ENCODE measurements around the gene ATP9B. TPM values are rescaled to one million over a fixed set of nuclear protein-coding genes. Genes with fewer than 3 reads are reported as not detected.
A peak's percentile ranks its signal among the peaks of the same experiment; 100 is the strongest.

The ATP9B gene
- total RNA-seq, 2 donors from 2014 or later: 27.4 to 29.2 TPM

DNA sequence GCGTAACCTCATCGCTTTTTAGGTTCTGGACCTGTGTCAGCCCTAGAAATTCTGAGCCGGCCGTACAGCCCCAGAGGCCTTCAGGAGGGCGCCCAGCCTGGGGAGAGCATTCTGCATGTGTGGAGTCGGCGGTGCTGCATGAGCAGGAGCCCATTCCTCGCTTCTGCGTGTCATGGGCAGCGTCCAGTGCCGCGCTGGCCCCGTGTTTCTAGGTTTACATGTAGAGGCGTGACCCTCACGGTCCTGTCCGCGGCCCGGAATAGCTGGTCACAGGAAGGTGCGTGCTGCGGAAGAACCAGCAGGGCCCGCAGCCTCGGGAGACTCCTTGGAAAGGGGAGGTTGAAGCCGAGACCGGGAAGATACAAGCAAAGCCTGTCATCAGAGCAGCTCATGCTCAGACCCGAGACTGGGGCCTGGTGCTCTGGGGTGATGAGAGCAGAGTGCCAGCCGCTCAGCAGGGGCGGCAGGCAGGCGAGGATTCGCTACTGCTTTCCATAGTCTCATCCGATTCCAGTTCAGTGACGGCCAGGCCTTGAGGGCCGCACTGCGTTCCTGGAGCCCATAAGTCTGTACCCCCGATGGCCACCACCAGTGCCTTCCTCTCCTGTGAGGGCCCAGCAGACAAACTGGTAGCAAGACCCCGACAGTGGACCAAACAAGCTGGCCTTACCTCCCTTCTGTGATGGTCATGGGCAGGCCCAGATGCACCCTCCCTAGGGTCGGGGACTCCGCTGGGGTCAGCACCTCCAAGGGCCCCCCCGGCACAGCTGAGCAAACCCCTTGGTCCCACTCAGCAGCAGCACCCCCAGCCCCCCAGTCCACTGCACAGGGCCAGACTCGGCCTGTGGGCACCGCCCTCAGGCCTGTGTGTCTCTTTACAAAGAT is 311.0 kb downstream of the ATP9B start:
- intact Hi-C loops (cut with DNase I, micrococcal nuclease): loop anchor here (2.0 to 5.0 kb wide), 3 partner anchors 147 to 265 kb away; no protein-coding TSS in a partner anchor
- DNase-seq: no peak
- peak; percentile 6 for ATAC-seq

DNA sequence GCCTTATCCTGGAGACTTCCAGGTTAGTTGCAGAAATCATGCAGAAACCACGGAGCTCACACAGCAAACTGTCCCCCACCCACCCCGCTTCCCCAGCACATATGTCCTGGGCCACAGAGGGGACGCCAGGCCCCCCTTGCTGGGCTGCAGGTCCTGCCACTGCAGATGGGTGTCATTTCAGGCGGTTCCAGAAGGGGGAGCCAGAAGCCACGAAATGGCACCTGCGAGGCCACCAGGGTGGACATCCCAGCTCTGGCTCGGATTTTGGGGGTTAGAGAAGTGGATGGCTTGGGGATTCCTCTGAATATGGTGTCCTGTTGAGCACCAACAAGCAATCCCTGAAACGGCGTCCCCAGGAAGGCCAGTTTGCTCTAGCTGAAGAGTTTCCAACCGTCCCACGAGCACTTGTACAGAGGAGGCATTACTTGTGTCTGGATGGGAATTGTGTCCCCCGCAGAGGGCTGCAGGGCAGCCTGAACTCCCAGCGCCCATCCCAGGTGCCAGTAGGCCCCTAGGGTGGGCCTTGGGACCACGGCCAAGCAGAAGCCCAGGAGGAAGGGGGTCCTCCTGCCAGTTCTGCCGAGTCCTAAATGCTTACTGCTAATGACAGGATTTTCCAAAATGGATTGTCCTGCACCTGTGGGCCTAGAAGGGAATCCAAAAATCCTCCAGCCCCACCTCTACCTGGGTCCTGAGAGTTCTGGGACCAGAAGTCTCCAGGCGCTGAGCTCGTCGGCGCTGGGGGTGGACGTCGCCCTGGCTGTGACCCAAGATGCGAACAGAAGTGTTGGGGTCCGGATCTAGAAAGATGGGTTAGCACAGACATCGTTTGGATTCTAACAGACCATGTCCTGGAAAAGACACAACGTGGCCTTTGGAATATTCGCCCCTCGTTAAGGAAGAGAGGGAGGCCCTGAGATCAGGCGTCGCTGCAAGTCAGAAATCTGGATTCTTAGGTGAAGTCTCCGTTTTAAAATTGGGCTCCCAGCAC is 311.9 kb downstream of the ATP9B start:
- intact Hi-C loops (cut with DNase I, micrococcal nuclease): loop anchor here (5.0 kb wide), 2 partner anchors 146 to 261 kb away; no protein-coding TSS in a partner anchor
- ATAC-seq: peak; percentile 42
- peak in 1 of 2 donors; percentile 76 for DNase-seq

DNA sequence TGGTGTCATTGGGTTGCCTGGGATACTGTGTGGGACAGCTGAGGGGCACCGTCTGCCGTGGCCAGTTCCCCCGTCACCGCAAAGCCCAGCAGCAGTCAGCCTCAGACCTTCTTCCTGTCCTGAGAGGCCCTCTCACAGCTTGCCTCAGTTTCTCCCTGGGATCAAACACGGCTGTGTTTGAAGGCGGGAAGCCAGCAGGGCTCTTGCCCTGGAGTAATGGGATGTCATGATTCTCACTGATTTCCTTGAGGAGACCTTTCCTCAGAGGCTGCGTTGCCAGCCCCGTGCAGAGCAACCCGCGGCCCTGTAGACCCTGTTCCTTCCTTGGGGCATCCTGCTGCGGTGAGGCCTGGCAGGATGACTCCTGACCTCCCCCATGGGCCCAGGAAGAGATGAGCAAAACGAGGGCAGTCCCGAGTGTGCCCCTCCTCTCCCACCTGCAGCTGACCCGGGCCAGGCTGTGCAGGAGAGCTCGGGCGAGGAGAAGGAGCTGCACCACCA is 312.7 kb downstream of the ATP9B start:
- intact Hi-C loops (cut with DNase I, micrococcal nuclease): loop anchor here (5.0 kb wide), 2 partner anchors 145 to 260 kb away; no protein-coding TSS in a partner anchor
- DNase-seq: no peak
- ATAC-seq: no peak

DNA sequence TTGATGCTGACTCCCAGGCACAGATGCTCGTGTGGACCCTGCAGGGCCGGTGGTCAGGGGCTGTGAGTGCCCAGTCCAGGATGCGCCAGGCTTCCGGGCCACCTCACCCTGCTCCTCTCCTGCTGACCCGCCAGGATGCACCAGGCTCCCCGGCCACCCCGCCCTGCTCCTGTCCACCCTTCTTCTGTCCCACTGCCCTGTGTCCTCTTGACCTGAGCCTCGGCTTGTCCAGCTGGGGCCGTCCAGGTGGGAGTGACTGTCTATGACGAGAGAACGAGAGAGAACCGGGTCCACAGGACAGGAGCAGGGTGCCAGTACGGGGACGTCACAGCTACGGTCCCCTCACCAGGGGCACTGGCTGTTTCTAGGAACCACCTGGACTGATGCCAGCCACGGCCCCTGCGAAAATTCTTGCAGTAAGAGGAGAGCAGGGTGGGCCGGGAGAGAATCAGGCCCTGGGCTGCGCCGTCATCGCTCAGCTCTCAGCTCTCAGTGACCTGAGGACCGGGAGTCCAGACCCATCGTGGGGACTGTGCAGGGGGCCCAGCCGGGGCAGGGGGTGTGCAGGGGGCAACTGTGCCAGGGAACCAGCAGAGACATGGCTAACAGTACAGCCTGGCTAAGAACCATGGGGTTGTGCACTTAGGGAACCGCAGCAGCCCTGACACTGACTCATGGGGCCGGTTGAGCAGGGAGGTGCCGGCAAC is 313.6 kb downstream of the ATP9B start:
- intact Hi-C loops (cut with DNase I, micrococcal nuclease): loop anchor here (5.0 kb wide), 2 partner anchors 144 to 259 kb away; no protein-coding TSS in a partner anchor
- DNase-seq: no peak

DNA sequence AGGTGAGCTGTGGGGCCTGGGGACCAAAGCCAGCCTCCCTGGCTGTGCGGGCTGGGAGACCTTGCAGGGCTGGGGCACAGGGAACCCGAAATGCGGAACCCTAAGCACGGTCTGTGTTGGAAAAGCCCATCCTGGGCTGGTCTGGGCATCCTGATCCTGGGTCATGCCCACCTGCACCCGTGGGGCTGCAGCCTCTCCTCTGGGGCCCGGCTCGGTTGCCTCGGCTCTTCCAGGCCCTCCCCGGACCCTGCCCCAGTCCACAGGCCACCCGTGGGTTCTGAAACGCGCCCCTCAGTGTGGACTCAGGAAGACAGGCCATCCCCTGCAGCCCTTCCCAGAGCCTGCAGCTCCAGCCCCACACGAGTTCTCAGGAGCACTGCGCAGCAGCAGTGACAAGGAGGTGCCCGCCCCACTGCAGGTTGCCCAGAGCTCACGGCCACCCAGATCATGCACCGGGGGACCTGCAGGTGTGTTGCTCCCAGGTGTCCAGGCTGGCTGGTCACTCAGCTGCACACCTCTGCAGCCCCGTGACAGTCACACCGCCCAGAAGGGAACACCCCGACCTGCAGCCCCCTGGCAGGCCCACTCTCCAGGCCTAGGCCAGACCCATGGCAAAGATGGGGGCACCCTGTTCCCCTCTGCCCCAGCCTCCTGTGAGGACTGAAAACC is 314.3 kb downstream of the ATP9B start:
- DNase-seq: no peak
- no peak for ATAC-seq
- intact Hi-C loops (cut with DNase I, micrococcal nuclease): loop anchor here (5.0 kb wide), 2 partner anchors 144 to 259 kb away; no protein-coding TSS in a partner anchor

More for the DNA sequence above, 313.6 kb downstream of the ATP9B start:
- no peak for ATAC-seq

DNA sequence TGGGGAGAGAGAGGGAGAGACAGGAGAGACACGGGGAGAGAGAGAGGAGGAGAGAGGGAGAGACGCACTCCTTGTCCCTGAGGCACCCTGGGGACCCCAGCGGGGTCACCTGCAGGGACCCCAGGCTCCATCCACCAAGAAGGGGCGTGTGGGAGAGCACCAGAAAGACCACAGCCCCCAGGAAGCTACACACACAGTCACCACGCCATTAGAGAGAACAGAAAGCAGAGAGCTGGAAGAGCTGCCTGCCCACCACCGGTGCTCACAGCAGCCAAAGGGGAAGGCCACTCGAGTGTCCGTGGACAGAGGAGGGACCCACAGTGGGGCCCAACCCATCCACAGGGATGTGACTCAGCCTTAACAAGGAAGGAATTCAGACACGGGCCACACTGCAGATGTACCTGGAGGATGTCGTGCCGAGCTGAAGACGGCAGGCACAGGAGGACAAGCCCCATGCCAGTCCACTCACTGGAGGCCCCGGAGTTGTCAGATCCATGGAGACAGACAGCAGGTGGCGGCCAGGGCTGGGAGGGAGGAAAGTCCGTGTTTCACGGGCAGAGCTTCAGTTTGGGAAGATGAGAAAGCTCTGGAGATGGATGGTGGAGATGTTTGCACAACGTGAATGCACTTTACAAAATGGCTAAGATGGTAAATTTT is 315.1 kb downstream of the ATP9B start:
- DNase-seq: no peak
- ATAC-seq: peak; percentile 12
- intact Hi-C loops (cut with DNase I, micrococcal nuclease): loop anchor here (5.0 kb wide), 2 partner anchors 143 to 258 kb away; no protein-coding TSS in a partner anchor

DNA sequence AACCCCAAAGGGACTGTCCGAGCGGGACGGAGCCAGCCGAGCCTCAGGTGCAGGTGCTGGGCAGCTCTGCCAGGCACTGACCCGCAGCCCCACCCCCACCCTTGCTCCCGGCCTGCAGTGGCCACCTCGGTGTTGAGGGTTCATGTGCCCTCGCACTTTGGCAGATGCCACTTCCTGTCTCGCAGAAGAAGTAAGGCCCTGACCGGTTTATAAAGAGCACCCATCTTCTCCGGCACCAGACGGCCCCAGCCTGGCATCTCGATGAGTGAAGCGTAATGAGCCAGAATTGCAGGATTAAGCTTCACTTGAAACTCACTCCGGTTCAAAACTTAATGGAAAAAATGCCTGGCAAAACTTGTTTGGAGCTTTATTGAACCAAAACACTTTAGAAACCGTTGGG is 315.6 kb downstream of the ATP9B start:
- no peak for ATAC-seq
- intact Hi-C loops (cut with DNase I, micrococcal nuclease): loop anchor here (5.0 kb wide), 2 partner anchors 142 to 257 kb away; no protein-coding TSS in a partner anchor
- DNase-seq: no peak

DNA sequence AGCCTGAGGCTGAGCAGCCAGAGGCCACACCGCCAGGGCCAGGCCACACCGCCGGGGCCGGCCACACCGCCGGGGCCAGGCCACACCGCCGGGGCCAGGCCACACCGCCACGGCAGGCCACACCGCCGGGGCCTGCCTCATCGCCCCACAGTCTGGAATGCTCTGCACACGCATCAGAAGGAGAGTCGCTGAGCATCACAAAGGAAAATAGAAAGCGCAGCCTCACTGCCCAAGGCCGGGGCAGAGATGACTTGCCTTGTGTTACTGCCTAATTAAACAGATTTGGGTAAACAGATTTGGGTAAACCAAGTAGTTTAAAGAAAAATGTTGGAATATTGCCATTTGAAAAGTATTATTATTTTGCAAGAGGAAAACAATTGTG is 316.1 kb downstream of the ATP9B start:
- DNase-seq (no peak), ATAC-seq (no peak)
- intact Hi-C loops (cut with DNase I, micrococcal nuclease): no loop called here

DNA sequence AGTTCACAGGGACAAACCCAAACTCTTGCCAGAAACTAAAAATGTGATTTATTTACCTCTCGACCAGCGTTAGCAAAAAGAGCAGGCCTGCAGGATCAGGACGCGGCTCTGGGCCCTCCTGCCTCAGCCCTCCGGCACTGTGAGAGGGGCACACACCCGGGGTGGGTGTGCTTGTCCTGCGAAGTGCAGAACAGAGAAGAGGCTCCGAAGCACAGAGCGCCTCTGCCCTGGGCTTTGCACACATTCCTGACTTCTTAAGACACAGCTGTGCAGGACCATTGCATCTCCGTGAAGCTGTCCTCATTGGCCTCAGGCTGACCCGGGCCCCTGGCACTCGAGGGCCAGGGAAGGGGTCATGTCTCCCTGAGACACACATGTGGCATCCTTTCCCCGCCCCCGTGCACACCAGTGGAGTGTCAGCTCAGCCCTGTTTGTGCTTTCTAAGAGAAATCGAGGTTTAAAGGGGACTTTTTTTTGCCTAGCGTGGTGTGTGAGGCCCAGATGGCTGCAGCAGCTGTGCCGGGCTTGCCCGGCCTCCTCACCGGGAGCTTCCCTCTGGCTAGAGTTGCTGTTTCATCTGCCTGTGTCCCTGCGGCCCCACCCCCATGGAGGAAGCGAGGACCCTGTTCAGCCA is 316.6 kb downstream of the ATP9B start:
- intact Hi-C loops (cut with DNase I, micrococcal nuclease): no loop called here
- no peak for ATAC-seq
- no peak for DNase-seq

DNA sequence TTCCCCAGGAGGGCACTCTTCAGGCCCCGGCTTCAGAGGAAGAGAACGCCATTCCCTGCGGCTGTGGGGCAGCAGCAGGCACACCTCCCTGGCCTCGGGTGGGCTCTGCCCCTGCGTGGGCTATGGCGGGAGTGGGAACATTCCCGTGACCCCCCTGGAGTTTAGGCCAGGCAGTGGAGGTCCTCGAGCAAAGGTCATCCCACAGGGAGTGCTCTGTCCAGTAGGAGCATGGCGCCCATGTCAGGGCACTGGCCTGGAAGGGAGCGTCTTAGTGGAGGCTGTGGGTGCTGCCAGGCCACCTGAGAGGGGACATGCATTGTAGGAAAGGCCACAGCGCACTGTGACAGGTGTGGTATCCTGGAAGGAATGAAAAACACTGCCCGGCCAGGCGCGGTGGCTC is 317.4 kb downstream of the ATP9B start:
- DNase-seq (no peak), ATAC-seq (no peak)
- intact Hi-C loops (cut with DNase I, micrococcal nuclease): no loop called here

DNA sequence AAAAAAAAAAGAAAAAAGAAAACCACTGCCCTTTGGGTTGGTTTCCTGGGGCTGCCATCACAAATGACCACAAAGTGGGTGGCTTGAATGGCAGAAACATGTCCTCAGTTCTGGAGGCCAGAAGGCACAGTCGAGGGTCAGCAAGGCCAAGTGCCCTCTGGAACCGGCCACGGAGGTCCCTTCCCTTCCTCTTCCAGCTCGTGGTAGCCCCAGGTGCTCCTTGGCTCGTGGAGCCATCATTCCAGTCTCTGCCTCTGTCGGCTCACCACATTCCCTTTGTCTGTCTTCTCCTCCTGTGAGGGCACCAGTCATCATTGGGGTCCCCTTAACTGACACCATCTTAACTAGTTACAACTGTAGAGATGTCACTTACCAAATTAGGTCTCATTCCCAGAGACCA is 318.0 kb downstream of the ATP9B start:
- ATAC-seq (no peak), DNase-seq (no peak)
- intact Hi-C loops (cut with DNase I, micrococcal nuclease): no loop called here

DNA sequence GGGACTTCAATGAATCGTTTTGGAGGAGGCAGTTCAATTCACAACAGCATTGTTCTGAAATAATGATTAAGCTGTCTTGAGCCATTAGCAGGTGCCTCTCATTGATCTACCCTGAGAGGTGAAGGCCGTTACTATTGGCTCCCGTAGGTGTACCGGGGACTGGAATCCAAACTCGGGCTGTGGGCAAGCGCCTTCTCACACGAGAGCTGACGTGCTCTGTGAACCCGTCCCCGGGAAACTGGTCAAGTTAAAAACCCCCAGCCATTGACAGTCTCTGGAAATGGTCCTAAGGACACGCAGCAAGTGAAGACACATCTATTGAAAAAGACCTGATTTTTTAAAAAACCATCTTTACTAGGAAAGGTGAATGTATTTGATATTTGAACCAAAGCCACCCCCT is 318.4 kb downstream of the ATP9B start:
- intact Hi-C loops (cut with DNase I, micrococcal nuclease): no loop called here
- ATAC-seq: no peak
- no peak for DNase-seq

DNA sequence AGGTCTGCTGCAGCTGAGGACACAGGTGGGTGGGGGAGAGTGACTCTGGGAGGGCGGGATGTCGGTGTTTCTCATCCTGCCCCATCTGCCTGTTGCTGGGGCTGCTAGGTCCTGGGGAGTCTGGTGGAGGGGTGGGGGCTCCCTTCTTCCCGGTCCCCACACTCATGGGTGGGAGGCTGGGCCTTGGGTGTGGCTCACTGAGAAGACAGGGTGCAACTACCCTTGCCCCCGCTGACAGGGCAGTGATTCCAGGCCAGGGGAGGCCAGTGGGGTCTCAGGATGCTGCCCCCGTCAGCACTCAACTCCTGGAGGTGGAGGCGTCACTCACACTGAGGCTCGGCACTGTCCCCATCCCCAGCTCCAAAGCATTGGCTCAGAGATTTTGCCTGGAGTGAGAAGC is 318.8 kb downstream of the ATP9B start:
- no peak for DNase-seq
- intact Hi-C loops (cut with DNase I, micrococcal nuclease): no loop called here
- no peak for ATAC-seq

DNA sequence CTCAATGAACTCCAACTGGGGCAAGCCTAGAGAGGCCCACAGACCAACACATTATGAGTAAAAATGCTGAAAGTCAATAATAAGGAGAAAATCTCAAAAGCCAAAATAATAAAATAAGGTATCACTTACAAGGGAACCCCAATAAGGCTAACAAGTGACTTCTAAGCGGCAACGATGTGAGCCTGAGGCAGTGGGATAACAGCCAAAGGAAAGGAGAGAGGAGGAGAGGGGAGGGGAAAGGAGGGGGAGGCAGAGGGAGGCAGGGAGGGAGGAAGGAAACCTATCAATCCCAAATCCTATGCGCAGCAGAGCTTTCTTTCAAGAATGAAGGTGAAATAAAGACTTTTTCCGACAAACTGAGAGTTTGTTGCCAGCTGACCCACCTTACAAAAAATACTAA is 320.5 kb downstream of the ATP9B start:
- ATAC-seq (no peak), DNase-seq (no peak)
- intact Hi-C loops (cut with DNase I, micrococcal nuclease): no loop called here

DNA sequence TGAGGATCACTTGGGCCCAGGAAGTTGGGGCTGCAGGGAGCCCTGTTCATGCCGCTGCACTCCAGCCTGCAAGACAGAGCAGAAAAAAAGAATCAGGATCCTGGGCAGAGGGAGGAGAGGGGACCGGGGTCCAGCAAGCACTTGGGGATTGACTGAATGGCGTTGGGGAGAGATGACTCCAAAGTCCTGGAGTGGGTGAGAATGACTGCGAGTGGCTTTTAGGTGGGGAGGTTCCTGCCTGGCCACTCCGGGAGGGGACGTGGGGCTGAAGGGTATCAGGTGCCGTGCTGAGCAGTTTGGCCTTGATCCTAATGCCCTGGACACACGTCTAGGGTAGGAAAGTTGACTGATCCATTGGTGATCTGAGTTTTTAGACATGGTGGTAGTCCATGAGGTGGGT is 323.0 kb downstream of the ATP9B start:
- ATAC-seq (no peak), DNase-seq (no peak)
- intact Hi-C loops (cut with DNase I, micrococcal nuclease): no loop called here

DNA sequence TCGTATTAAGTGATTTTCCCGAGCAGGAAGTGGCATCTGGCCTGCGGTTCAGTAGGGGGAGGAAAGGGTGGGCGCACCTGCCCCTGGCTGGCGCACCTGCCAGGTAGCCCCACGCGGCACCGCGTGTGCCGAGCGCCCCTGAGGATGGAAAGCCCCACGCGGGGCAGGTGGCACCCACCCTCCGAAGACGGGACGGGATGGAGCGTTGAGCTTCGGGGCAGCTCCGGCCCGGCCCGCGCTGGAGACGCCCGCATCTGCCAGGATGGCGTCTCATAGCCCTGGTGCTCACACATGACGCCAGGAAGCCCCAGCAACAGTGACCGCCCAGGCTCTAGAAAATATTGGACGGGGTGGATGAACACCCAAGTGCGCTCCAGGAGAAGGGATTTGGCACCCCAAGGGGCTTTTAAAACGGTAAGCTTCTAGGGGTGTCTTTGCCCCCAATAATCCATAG is 324.0 kb downstream of the ATP9B start:
- ATAC-seq: no peak
- intact Hi-C loops (cut with DNase I, micrococcal nuclease): no loop called here
- peak in 1 of 2 donors; percentile 36 for DNase-seq
